H1 (cell line): Measurements from ENCODE around the gene ZBTB16. TPM values are rescaled to one million over a fixed set of nuclear protein-coding genes. Genes with fewer than 3 reads are reported as not detected.

ENCODE experiments used
- E2F6 ChIP-seq: IDR thresholded peaks from 2 replicates; pipeline ENCODE4 v1.6.1; 2012; ENCODE audit warnings: inconsistent platforms
- EGR1 ChIP-seq: IDR thresholded peaks from 2 replicates; pipeline ENCODE4 v1.6.1; 2011; ENCODE audit warnings: low read depth, low read length, borderline replicate concordance
- GABPA ChIP-seq: IDR thresholded peaks from 2 replicates; pipeline ENCODE4 v1.6.1; 2011; ENCODE audit warnings: mild to moderate bottlenecking, low read length, moderate library complexity, borderline replicate concordance; ENCODE audit not compliant: insufficient read depth
- JUN ChIP-seq: IDR thresholded peaks from 2 replicates; pipeline ENCODE4 v1.6.1; 2011; ENCODE audit warnings: low read depth, mild to moderate bottlenecking, improper control_type of control experiment, low read length
- NANOG ChIP-seq: IDR thresholded peaks from 2 replicates; pipeline ENCODE4 v1.6.1; 2011; ENCODE audit warnings: low read length, low read depth, mild to moderate bottlenecking, inconsistent platforms; ENCODE audit not compliant: insufficient read depth, poor library complexity, severe bottlenecking
- POLR2AphosphoS5 ChIP-seq: IDR thresholded peaks from 2 replicates; pipeline ENCODE4 v1.6.1; 2011; ENCODE audit warnings: low read depth, low read length
- USF2 ChIP-seq: IDR thresholded peaks from 2 replicates; pipeline ENCODE4 v1.6.1; 2011; ENCODE audit warnings: low read length, improper control_type of control experiment
- polyA plus RNA-seq, 7 experiments: library from polyadenylated mRNA; depleted of rRNA in 3 of 7; stranded (reverse) in 5 of 7; unstranded in 2 of 7; fragments of >200 nt in 5 of 7; fragments of 200-250 nt in 2 of 7; gene quantifications; 1 replicate in 5 of 7; 2 replicates in 1 of 7; 4 replicates in 1 of 7; pipeline versions ENCODE4 v1.2.1 to v1.2.3, GENCODE V29; 2011 to 2013; ENCODE audit warnings: missing spikeins in 2 of 7, mixed read lengths in 2 of 7
- total RNA-seq: library from RNA; stranded (reverse); fragmentation: NEBNext Ultra II Directional; extraction: Animal tissue kit (Norgen Biotek cat#: 25700); gene quantifications from 2 replicates; pipeline ENCODE4 v1.2.1, GENCODE V29; 2021

ZBTB16 gene
- total and polyA plus RNA-seq, 2 of the 8 experiments (the other 6 are each of a cell fraction or from before 2014, with no cell fraction given): 0.12 to 0.61 TPM

DNA sequence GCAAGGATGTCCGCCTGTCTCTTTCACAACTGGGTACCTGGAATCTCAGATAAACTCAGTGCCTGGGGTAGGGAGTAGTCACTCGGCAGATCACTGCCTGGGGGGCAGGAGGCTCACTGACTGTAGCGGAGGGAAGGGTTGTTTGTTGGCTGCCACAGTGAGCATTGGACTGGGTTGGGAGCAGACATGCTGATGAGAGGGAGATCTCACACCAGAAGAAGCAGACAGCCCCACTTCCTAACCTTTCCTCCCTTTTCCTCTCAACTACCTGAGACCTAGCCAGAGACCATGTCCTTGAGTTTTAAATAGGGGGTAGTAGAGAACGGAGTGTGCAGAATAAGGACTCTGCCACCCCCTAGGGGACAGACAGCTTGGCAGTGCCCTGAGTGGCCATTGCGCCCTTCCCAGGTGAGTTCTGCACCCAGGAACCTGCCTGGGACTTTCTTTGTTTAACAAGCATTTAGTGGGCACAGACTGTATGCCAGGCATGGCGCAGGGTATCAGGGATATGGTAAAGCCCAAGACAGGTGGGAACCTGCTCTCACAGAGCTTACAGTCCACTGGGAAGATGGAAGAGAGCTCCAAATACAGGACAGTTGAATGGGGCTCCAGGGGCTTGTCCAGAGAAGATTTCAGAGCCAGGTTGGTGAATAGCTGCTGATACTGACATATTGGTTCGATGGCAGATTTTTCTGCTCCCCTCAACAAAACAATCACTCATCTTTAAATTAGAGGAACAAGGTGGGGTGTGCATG is 121.0 kb downstream of the ZBTB16 start (continued):
- TF ChIP-seq E2F6 (no peak), GABPA (no peak), POLR2AphosphoS5 (no peak), NANOG (no peak), USF2 (no peak), EGR1 (no peak), JUN (no peak)
